Dedifferentiated amniotic fluid mesenchymal stem cell (primary cell): ENCODE data around the gene SIVA1.
A peak's percentile ranks its signal among the peaks of the same experiment; 100 is the strongest.
"Not testable (repeated sequence)": the region's sequence is repeated elsewhere in the genome, so short reads cannot be mapped to it uniquely, and the experiment has no call there.

Source experiments
- DNase-seq: peaks from one replicate; pipeline ENCODE4 v3.0.0-alpha.2; 2016; ENCODE audit errors: extremely low spot score

SIVA1 gene

GRCh38 chr14:104750753-104751057, 2.2 kb upstream of the SIVA1 start:
- not testable (repeated sequence) for DNase-seq

GRCh38 chr14:104751539-104752422, 1.2 kb upstream of the SIVA1 start:
- no peak for DNase-seq

GRCh38 chr14:104752423-104752734, 568 bp upstream of the SIVA1 start:
- DNase-seq, result no peak

- DNase-seq, result no peak
These were observed 723 bp downstream of the SIVA1 start for GRCh38 chr14:104753528-104754212.

- DNase-seq, result no peak
These were observed 1.4 kb downstream of the SIVA1 start for GRCh38 chr14:104754213-104754851.

- no peak for DNase-seq
These were observed 2.7 kb downstream of the SIVA1 start for GRCh38 chr14:104755621-104756020.

GRCh38 chr14:104756477-104757237, 3.7 kb downstream of the SIVA1 start:
- DNase-seq, result no peak

GRCh38 chr14:104757238-104757585, 4.3 kb downstream of the SIVA1 start:
- DNase-seq, result no peak

- no peak for DNase-seq
These were observed 4.9 kb downstream of the SIVA1 start for GRCh38 chr14:104757681-104758392.

- DNase-seq, result no peak
These were observed 6.3 kb downstream of the SIVA1 start for GRCh38 chr14:104758981-104759969.

- DNase-seq, result no peak
These were observed 12.6 kb downstream of the SIVA1 start for GRCh38 chr14:104765517-104765916.

GRCh38 chr14:104766256-104766862, 13.4 kb downstream of the SIVA1 start:
- DNase-seq, result no peak

GRCh38 chr14:104766863-104767633, 14.1 kb downstream of the SIVA1 start:
- no peak for DNase-seq

GRCh38 chr14:104767634-104767918, 14.6 kb downstream of the SIVA1 start:
- DNase-seq, result no peak

- peak; percentile 71 for DNase-seq
These were observed 15.7 kb downstream of the SIVA1 start for GRCh38 chr14:104768437-104769323.

- DNase-seq, result no peak
These were observed 16.6 kb downstream of the SIVA1 start for GRCh38 chr14:104769324-104770071.

- no peak for DNase-seq
These were observed 17.2 kb downstream of the SIVA1 start for GRCh38 chr14:104770072-104770579.
